GM19328 (cell line): ENCODE results near the gene MTMR10.

Experiments
- ATAC-seq: cut with Tn5 transposase; IDR thresholded peaks from one replicate; pipeline ENCODE4 v1.9.1; 2021; ENCODE audit warnings: mild to moderate bottlenecking, moderate library complexity; ENCODE audit not compliant: unreplicated experiment

MTMR10 gene

DNA sequence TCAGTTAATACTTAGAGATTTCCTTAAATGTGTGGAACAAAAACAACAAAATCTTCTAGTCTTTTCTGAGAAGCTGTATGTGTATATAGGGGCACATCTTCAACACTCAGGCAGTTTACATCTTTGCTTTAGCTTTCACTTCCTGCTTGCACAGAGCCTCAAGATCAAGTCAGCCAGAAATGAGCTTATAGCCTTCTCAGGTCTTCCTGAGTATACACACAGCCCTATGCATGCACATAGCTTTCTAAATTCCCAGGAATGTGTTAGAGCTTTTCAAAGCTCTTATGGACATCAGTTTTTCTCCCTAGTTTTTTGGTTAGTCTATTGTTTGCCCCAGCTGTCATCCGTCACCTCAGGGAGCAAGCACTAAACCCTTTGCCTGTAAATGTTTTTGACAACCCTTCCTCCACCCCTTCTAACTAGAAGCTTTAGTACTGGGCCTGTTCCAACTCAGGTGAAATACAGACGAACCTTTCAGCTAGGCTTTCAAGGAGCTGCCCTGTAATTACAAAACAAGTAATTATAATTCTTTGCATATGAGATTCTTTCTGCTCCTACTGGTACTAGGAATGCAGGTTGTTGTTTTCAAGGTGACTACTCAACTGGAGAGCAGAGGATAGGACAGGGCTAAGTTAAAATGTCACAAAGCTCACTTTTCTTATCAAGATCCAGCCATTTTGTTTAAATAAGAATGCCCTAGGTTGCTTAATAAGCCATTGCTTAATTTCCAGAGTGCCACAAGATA is 22.6 kb upstream of the MTMR10 start:
- ATAC-seq: peak; percentile 69

DNA sequence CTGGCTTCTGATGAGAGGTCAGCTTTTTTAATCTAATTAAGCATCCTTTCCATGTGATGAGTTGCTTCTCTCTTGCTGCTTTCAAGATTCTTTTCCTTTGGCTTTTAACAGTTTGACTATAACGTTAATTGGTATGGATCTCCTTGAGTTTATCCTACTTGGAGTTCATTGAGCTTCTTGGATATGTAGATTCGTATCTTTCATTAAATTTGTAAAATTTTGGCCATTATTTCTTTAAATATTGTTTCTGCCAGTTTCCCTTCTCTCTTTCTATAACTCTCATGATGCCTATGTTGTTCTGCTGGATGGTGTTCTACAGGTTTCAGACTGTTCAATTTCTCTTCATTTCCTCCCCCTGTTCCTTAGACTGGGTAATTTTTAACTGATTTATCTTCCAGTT is 21.0 kb upstream of the MTMR10 start:
- ATAC-seq: no peak

- ATAC-seq: no peak
Observed at GRCh38 chr15:31010036-31010435, 18.6 kb upstream of the MTMR10 start.

DNA sequence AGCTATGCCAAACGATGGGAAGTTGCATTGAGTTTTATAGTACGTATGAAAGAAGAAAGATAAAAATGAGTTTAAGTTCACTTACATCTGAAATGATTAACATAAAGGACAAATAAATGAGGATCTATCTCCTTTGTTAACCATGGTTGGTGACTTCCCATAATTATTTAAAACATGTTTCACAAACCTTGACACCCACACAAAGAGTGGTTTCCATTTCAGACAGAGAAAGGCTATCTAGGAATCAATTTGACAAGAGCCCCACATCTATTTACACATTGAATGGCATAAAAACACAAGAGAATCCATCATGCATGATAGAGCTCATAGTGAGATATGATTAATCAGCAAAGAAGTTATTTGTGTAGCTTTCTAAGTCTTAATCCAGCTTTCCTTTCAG is 14.2 kb upstream of the MTMR10 start:
- ATAC-seq: no peak

DNA sequence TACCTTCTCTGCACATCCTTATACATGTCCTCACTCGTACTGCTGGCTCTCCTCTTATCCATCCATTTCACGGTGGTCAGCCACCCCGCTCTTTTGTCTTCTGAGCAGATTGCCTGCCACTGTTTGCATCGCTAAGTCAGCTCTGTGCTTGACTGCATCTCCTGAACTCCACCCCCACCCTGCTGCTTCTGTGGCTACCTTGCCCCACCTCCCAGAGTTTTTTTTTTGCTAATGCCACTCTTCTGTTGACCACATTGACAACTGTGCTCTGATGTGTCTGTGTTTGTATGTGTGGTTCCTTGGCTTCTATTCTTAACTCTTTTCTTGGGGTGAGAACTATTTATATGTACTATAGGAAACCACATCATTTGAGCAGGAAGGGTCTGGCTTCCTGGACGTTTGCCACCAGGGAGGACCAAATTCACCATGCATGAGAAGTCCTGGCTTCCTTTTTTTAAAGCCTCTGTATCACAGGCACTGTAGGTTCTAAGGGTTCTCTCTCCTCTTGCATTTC is 12.8 kb upstream of the MTMR10 start:
- ATAC-seq: peak; percentile 89

DNA sequence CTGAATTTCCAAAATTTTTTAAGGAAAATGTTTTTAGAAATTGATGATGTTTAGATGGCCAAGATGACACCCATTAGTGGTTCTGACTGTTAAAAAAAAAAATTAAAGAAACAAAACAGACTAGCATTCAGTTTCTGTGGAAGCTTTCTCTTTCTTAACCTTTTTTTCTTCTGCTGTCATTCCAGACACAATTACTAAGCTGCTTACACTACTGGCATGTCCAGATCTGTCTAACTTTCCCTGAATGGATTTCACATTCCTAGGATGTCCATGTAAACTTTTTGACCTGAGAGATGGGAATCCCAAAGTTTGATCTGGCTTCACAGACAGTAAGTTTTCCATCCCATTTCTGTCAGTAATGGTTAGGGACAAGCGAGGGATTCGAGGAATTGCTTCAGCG is 10.3 kb upstream of the MTMR10 start:
- no peak for ATAC-seq

GRCh38 chr15:30999729-31000128 is 8.3 kb upstream of the MTMR10 start:
- no peak for ATAC-seq

- no peak for ATAC-seq
Observed at GRCh38 chr15:30997270-30997669, 5.8 kb upstream of the MTMR10 start.

DNA sequence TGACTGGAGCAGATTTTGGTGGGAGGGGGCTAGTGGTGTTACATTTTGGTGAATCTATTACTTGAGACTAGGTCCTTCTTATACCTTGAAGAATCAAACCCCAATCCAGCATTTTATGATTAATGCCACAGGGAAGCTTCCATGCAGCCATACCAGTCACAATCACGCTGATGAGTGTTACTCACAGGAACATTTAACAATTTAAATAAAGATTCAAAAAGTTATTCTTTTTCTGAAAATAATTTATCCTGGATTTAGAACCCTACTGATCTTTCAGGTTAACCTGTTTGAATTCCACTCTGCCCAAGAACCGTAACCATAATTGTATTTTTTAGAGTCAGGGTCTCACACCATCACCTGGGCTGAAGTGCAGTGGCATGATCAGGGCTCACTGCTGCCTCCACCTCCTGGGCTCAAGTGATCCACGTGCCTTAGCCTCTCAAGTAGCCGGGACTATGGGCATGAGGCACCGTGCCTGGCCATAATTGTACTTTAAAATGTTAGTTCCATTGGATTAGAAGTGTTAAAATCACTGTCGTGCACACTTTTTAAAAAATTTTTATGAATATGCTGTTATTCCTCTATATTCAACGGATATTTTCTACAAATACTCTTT is 929 bp upstream of the MTMR10 start:
- ATAC-seq: no peak

DNA sequence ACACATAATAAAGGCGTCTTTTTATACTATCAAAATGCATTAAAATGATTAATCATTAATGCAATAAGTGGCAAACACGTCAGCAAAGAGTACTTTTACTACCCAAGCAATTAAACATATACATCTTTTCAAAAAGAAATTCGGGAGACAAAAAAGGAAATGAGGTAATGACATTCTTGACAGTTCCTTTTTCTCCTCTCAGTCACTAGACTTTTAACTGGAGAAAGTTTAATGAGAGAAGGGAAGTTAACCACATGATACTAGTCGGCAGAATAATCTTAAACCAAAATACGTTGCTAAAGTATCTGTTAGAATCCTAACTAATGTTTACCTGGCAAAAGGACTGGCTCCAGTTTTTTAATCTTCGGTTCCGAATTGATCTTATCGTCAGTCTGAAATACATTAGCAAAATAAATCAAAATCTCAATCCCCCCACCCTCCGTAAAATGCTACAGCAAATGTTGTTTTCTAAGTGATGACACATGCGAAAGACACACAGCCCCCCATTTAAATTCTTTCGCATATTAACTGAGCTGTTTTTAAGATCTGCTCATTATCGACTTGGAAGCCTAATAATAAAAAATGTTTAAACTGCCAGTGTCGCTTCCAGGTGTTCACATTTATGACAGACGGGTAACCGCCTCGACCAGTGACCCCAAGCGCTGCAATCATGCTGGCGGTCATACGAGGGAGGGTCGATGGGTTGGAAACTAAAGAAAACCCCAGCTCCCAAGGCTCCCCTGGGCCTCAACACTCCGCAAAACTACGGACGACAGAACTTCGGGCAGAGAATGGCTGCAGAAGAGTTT is 778 bp downstream of the MTMR10 start:
- peak; percentile 3 for ATAC-seq

GRCh38 chr15:30990036-30990435 is 1.4 kb downstream of the MTMR10 start:
- ATAC-seq: no peak

- ATAC-seq: no peak
Observed at GRCh38 chr15:30985081-30985531, 6.3 kb downstream of the MTMR10 start.

DNA sequence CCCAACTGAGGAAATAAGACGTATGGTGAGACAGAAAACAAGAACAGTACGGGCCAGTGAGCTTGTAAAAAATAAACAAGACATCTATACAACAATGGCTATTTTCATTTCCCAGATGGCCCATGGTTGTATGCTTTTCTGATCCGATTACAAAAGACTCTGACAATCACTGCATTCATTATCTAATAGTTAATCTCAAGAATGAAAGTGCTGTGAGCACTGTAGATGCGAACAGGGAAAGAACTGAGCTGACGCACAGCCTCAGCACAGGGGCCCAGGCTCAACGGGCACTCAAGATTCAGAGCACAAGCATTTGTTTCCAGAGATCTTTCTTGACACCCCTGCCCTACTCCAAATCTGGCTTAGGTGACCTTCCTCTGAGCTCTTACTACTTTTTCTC is 6.9 kb downstream of the MTMR10 start:
- ATAC-seq: no peak

DNA sequence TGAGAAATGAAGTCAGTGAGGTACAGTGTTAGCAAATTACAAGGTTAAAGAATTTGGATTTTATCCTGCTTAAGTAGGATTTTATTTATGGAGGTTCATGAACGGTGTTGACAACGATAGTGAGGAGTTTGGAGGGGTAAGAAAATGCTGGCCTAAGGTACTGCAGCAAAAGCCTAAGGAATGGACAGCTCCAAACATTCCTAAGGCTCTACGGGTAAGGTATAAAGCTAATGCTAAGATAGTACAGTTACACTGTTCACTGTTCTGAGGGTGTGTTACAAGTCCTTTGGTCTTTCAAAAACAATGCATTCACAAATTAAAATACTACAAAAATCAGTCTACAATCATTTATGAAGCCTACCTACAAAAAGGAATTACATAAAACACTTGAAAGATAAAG is 7.3 kb downstream of the MTMR10 start:
- ATAC-seq: no peak

DNA sequence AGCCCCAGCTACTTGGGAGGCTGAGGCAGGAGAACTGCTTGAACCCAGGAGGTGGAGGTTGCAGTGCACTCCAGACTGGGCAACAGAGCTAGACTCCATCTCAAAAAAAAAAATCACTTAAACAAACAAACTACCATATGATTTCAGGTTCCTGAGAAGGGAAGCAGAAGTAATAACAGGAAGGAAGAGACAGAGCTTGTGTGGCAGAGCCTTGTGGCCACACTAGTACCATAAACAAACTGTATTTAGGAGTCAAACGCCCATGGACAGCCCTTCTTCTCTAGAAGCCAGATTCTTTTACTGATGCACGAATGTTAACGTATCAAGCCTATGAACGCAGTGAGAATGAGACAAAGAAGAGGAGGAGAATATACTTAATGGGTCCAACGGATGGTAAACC is 12.0 kb downstream of the MTMR10 start:
- ATAC-seq: no peak

GRCh38 chr15:30978328-30978727 is 13.1 kb downstream of the MTMR10 start:
- no peak for ATAC-seq

GRCh38 chr15:30974112-30974511 is 17.3 kb downstream of the MTMR10 start:
- no peak for ATAC-seq

GRCh38 chr15:30973379-30973778 is 18.0 kb downstream of the MTMR10 start:
- no peak for ATAC-seq

GRCh38 chr15:30969724-30970123 is 21.7 kb downstream of the MTMR10 start:
- ATAC-seq: no peak

- no peak for ATAC-seq
Observed at GRCh38 chr15:30963681-30964080, 27.7 kb downstream of the MTMR10 start.

GRCh38 chr15:30962659-30963058 is 28.8 kb downstream of the MTMR10 start:
- no peak for ATAC-seq

GRCh38 chr15:30962079-30962478 is 29.3 kb downstream of the MTMR10 start:
- ATAC-seq: no peak
